ENCODE measurements around the gene HOXA4. TPM values are rescaled to one million over a fixed set of nuclear protein-coding genes. Genes with fewer than 3 reads are reported as not detected.

Gene HOXA4
- total and polyA plus RNA-seq, 2 experiments from 2014 or later, result not detected

GRCh38 chr7:27137640-27138315, 7.2 kb upstream of the HOXA4 start (continued):
- no peak for TF ChIP-seq ZNF462 (CRISPR knock-in tag; IDR thresholded peaks at IDR 0.05)

DNA sequence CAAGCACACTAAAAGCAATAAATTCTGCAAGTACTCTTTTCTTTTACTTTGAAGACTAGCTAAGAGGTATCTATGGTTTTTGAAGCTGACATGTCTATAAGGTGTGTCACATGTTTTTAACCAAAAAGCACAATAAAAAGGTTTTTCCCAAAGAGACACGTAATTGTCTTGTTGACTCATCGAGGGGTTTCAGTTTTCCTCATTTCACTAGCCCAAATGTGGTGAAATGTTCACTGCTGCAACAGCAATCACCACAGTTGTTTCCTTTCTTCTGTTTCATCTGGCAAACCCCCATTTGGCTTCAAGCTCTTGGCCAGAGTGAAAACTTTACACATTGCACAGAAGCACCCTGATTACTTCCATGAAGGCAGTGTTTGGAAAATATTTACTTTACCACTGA, 3.8 kb upstream of the HOXA4 start:
- ATAC-seq (no peak), DNase-seq (ENCODE audit: low spot score) (no peak)
- peaks cover 5% of the 10 kb centered on the region; the same call in 2 of the 3 replicates for H3K4me1 Mint-ChIP-seq

More for the DNA sequence above, 3.8 kb upstream of the HOXA4 start:
- H3K36me3 ChIP-seq (ENCODE audit: insufficient read depth), result no peaks in the 10 kb centered on the region
- Mint-ChIP-seq H3K4me3 (no peak overlapping the region), H3K27ac (no peak overlapping the region), H3K9me3 (no peaks in the 10 kb centered on the region; the same call in 2 of the 3 replicates), H3K36me3 (ENCODE audit: low read depth) (no peaks in the 10 kb centered on the region), H3K27me3 (ENCODE audit: insufficient read depth, low read depth, poor library complexity) (peaks cover 96% of the 10 kb centered on the region)
- H3K4me1 ChIP-seq (ENCODE audit: insufficient read depth), result peaks cover 15% of the 10 kb centered on the region; the same call in 1 of the 2 replicates
- peaks cover 67% of the 10 kb centered on the region for H4K20me1 ChIP-seq (replicated peaks; ENCODE audit: insufficient read depth)
- H3K27ac ChIP-seq (ENCODE audit: low read depth), result no peak overlapping the region
- H2AFZ ChIP-seq, result no peak overlapping the region
- H3K9me2 ChIP-seq (ENCODE audit: insufficient read depth), result no peaks in the 10 kb centered on the region
- peaks cover 49% of the 10 kb centered on the region for H3F3A ChIP-seq (replicated peaks; ENCODE audit: low read depth)
- H3K27me3 ChIP-seq (ENCODE audit: insufficient read depth), result peaks cover 100% of the 10 kb centered on the region
- no peak overlapping the region for H3K4me3 ChIP-seq
- H3K79me2 ChIP-seq (replicated peaks; ENCODE audit: insufficient read depth), result no peaks in the 10 kb centered on the region
- H3K4me2 ChIP-seq, result no peak overlapping the region
- TF ChIP-seq, protein P1, sequence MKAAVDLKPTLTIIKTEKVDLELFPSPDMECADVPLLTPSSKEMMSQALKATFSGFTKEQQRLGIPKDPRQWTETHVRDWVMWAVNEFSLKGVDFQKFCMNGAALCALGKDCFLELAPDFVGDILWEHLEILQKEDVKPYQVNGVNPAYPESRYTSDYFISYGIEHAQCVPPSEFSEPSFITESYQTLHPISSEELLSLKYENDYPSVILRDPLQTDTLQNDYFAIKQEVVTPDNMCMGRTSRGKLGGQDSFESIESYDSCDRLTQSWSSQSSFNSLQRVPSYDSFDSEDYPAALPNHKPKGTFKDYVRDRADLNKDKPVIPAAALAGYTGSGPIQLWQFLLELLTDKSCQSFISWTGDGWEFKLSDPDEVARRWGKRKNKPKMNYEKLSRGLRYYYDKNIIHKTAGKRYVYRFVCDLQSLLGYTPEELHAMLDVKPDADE (IDR thresholded peaks at IDR 0.05), result no peak
- TF ChIP-seq CREB1 (CRISPR knock-in tag; IDR thresholded peaks at IDR 0.05; ENCODE audit: low read depth) (no peak), EZH2 (IDR thresholded peaks at IDR 0.05; ENCODE audit: low read depth, unreplicated experiment) (peak; percentile 36), POLR2AphosphoS5 (IDR thresholded peaks at IDR 0.05; ENCODE audit: low read depth) (no peak), NANOG (IDR thresholded peaks at IDR 0.05; ENCODE audit: borderline replicate concordance) (no peak), JUNB (IDR thresholded peaks at IDR 0.05; ENCODE audit: unreplicated experiment) (no peak)
- TF ChIP-seq, protein P2, sequence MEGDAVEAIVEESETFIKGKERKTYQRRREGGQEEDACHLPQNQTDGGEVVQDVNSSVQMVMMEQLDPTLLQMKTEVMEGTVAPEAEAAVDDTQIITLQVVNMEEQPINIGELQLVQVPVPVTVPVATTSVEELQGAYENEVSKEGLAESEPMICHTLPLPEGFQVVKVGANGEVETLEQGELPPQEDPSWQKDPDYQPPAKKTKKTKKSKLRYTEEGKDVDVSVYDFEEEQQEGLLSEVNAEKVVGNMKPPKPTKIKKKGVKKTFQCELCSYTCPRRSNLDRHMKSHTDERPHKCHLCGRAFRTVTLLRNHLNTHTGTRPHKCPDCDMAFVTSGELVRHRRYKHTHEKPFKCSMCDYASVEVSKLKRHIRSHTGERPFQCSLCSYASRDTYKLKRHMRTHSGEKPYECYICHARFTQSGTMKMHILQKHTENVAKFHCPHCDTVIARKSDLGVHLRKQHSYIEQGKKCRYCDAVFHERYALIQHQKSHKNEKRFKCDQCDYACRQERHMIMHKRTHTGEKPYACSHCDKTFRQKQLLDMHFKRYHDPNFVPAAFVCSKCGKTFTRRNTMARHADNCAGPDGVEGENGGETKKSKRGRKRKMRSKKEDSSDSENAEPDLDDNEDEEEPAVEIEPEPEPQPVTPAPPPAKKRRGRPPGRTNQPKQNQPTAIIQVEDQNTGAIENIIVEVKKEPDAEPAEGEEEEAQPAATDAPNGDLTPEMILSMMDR (conservative IDR thresholded peaks at IDR 0.05; ENCODE audit: low read depth in 2 of 2), result no peak

All from GM23338 (cell line).